Measurements from ENCODE around the gene SLIT3.

DNA sequence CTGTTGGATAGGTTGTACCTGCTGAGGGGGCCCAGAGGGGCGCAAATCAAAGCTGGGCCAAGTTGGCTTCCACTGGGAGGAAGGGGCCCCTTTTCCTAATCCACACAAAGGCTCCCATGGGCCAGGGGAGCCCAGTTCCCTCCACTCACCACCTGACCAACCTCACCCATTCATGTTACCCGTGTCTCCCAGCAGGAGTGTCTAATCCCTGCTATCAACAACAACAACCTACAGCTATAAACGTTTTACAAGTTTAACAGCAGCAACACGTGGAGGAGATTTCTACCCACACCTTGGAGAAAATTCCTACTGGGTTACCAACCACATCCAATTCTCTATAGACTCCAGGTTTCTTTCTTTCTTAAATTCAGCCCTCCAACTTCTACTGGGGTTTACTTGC, 216.2 kb downstream of the SLIT3 start:
- no peak for TF ChIP-seq CTCF (conservative IDR thresholded peaks at IDR 0.05; ENCODE audit: low read depth, low read length)
- no peak for TF ChIP-seq EZH2 (IDR thresholded peaks at IDR 0.05; ENCODE audit: low read length, unreplicated experiment)
- TF ChIP-seq EZH2phosphoT487 (IDR thresholded peaks at IDR 0.05; ENCODE audit: borderline replicate concordance, low read length): no peak

All from PC-3 (cell line).